ENCODE measurements around the gene NCAPD2. TPM values are rescaled to one million over a fixed set of nuclear protein-coding genes. Genes with fewer than 3 reads are reported as not detected.

Gene NCAPD2
- total RNA-seq, 1 experiment from 2014 or later = 204 TPM

DNA sequence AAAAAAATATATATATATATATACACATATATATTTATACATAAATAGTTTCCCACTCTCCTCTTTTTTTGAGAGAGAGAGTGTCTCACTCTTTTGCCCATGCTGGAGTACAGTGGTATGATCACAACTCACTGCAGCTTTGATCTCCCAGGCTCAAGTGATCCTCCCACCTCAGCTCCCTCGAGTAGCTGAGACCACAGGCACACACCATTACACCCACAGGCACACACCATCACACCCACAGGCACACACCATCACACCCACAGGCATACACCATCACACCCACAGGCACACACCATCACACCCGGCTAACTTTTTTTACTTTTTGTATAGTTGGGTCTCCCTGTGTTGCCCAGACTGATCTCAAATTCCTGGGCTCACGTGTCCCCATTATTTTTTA lies 26.3 kb downstream of the NCAPD2 start:
- Histone ChIP-seq H3K9me3 (no peaks in the 10 kb centered on the region), H3K4me3 (ENCODE audit: low read depth, low read length) (no peak overlapping the region), H3K27me3 (replicated peaks; ENCODE audit: control insufficient read depth, insufficient read depth, low read length) (no peaks in the 10 kb centered on the region), H3K36me3 (ENCODE audit: control insufficient read depth, insufficient read depth, low read length) (peaks cover 18% of the 10 kb centered on the region), H3K4me1 (no peaks in the 10 kb centered on the region)
- ChIA-PET CTCF (no interaction called here), POLR2A (interaction anchor here (1.5 kb wide), 1 partner anchor 14 kb away, joined by 3 read pairs; the partner anchor contains the start of gene GAPDH)
- no peaks in the 10 kb centered on the region for H3K4me1 Mint-ChIP-seq (ENCODE audit: low read depth, unreplicated experiment)
- peaks cover 100% of the 10 kb centered on the region for H3K36me3 Mint-ChIP-seq (ENCODE audit: insufficient read depth, unreplicated experiment)
- no peak overlapping the region for H3K27ac Mint-ChIP-seq (ENCODE audit: unreplicated experiment)
- no peak for TF ChIP-seq CTCF (IDR thresholded peaks at IDR 0.05; ENCODE audit: insufficient read depth in 1 of 2, low read depth in 1 of 2, low read length in 1 of 2, severe bottlenecking in 1 of 2, unreplicated experiment in 1 of 2)
- no peaks in the 10 kb centered on the region for H3K27me3 Mint-ChIP-seq (ENCODE audit: insufficient read depth, unreplicated experiment)
- H3K4me3 Mint-ChIP-seq (ENCODE audit: unreplicated experiment) = no peak overlapping the region
- no peak for DNase-seq
- no TSS peak for BruUV-seq (replicated peaks)
- H3K9me3 Mint-ChIP-seq (ENCODE audit: unreplicated experiment) = no peaks in the 10 kb centered on the region
- intact Hi-C loops (cut with micrococcal nuclease; ENCODE audit: unreplicated experiment) = no loop called here

GRCh38 chr12:6522193-6522592 lies 28.3 kb downstream of the NCAPD2 start:
- ChIA-PET POLR2A (no interaction called here), CTCF (no interaction called here)
- Mint-ChIP-seq H3K27me3 (ENCODE audit: insufficient read depth, unreplicated experiment) (no peaks in the 10 kb centered on the region), H3K9me3 (ENCODE audit: unreplicated experiment) (no peaks in the 10 kb centered on the region), H3K4me3 (ENCODE audit: unreplicated experiment) (no peak overlapping the region), H3K36me3 (ENCODE audit: insufficient read depth, unreplicated experiment) (peaks cover 100% of the 10 kb centered on the region), H3K4me1 (ENCODE audit: low read depth, unreplicated experiment) (no peaks in the 10 kb centered on the region), H3K27ac (ENCODE audit: unreplicated experiment) (no peak overlapping the region)
- intact Hi-C loops (cut with micrococcal nuclease; ENCODE audit: unreplicated experiment) = no loop called here
- no TSS peak for BruUV-seq (replicated peaks)
- Histone ChIP-seq H3K4me3 (ENCODE audit: low read depth, low read length) (no peak overlapping the region), H3K9me3 (no peaks in the 10 kb centered on the region), H3K36me3 (ENCODE audit: control insufficient read depth, insufficient read depth, low read length) (peaks cover 24% of the 10 kb centered on the region), H3K4me1 (peaks cover under 1% of the 10 kb centered on the region; the same call in 1 of the 2 replicates), H3K27me3 (replicated peaks; ENCODE audit: control insufficient read depth, insufficient read depth, low read length) (no peaks in the 10 kb centered on the region)
- TF ChIP-seq CTCF (IDR thresholded peaks at IDR 0.05; ENCODE audit: insufficient read depth in 1 of 2, low read depth in 1 of 2, low read length in 1 of 2, severe bottlenecking in 1 of 2, unreplicated experiment in 1 of 2) = no peak
- no peak for DNase-seq

DNA sequence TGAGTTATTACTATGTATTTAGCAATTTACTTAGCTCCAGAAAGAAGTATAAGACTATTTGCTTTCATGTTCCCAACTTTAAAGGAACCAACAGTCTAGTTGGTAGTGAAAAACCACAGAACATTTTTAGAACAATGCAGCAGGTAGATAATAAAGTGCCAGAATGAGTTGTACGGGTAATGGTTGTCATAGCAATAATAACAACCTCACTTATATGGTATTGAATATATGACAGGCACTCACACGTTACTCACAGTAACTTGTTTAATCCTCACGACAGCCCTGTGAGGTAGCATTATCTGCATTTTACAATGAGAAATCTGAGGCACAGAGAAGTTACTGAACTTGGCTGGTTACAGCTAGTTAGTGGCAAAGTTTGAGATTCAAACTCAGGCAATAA lies 29.8 kb downstream of the NCAPD2 start:
- ChIA-PET POLR2A (interaction anchor here (1.0 to 1.6 kb wide), 2 partner anchors 10 to 72 kb away, joined by 4 to 13 read pairs; partner anchors contain the start of genes GAPDH and TAPBPL), CTCF (interaction anchor here (0.7 to 1.0 kb wide), 2 partner anchors 9 to 14 kb away, joined by 3 to 5 read pairs; no protein-coding TSS in a partner anchor)
- Mint-ChIP-seq H3K4me1 (ENCODE audit: low read depth, unreplicated experiment) (peaks cover 12% of the 10 kb centered on the region), H3K9me3 (ENCODE audit: unreplicated experiment) (no peaks in the 10 kb centered on the region), H3K27ac (ENCODE audit: unreplicated experiment) (no peak overlapping the region), H3K36me3 (ENCODE audit: insufficient read depth, unreplicated experiment) (peaks cover 100% of the 10 kb centered on the region), H3K4me3 (ENCODE audit: unreplicated experiment) (no peak overlapping the region), H3K27me3 (ENCODE audit: insufficient read depth, unreplicated experiment) (no peaks in the 10 kb centered on the region)
- Histone ChIP-seq H3K9me3 (no peaks in the 10 kb centered on the region), H3K27me3 (replicated peaks; ENCODE audit: control insufficient read depth, insufficient read depth, low read length) (no peaks in the 10 kb centered on the region), H3K4me3 (ENCODE audit: low read depth, low read length) (no peak overlapping the region), H3K36me3 (ENCODE audit: control insufficient read depth, insufficient read depth, low read length) (peaks cover 23% of the 10 kb centered on the region), H3K4me1 (peaks cover 16% of the 10 kb centered on the region)
- no TSS peak for BruUV-seq (replicated peaks)
- no peak for DNase-seq
- intact Hi-C loops (cut with micrococcal nuclease; ENCODE audit: unreplicated experiment) = no loop called here
- TF ChIP-seq CTCF (IDR thresholded peaks at IDR 0.05; ENCODE audit: insufficient read depth in 1 of 2, low read depth in 1 of 2, low read length in 1 of 2, severe bottlenecking in 1 of 2, unreplicated experiment in 1 of 2) = no peak
